ENCODE measurements around the gene ECHS1.
A peak's percentile ranks its signal among the peaks of the same experiment; 100 is the strongest.
"Not testable (repeated sequence)": the region's sequence is repeated elsewhere in the genome, so short reads cannot be mapped to it uniquely, and the experiment has no call there.

The ECHS1 gene

DNA sequence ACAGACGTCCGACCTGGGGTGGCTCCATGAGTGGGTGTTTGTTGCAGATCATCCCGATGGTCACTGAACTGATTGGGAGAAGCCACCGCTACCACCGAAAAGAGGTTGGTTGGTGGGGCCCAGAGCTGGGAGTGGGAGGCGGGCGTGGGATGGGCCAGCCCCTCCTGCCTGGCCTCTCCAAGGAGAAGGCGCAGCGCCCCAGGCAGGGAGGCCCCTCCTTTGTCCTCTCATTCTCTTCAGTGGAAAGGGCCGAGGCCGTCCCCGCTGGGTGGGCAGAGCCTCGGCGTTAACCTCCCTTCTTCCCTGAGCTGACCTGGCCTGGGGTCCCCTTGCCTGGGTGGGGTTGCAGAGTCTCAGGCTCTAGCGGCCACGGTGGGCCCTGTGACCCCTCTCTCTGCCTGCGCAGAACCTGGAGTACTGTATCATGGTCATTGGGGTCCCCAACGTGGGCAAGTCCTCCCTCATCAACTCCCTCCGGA is 26.0 kb upstream of the ECHS1 start:
- DNase-seq, result no peak

DNA sequence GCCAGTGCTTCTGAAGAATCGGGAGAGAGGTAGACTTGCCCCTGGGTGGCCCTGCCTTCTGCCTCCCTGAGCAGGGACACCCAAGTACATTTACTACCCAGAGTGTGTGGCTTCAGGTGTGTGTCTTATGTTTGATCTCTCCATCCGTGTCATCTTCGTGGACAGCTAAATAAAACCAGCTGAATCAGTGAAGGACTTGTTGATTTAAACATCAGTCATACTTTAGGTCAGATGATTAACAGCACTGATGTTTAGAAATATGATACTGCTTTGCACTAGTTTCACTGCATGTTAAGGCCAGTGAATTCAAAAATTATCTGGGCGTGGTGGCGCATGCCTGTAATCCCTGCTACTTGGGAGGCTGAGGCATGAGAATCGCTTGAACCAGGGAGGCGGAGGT is 24.8 kb upstream of the ECHS1 start:
- DNase-seq, result no peak

DNA sequence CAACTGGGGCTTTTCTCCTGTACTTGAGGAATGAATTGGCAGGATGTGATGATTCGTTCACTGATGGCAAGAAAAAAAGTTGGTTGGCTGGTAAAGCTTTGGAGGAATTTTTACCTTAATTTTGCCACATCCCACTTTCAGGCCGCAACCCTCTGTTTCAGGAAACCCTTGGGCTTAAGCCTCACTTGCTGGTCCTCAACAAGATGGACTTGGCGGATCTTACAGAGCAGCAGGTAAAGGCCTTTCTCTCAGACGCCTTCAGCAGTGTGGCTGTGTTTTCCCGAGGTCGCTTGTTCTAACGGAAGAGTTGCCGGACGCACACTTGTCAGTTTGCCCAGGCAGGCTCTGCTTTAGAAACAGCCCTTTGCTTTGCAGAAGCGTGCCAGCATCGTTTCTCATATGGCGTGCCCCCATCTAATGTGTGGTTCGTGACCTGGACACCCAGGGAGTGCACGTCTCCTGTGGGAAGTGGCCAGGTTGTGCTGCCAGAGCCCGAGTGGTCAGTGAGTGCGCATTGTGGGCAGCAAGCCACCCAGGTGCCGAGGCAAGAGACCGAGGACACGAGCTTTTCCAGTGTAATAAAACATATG is 23.0 kb upstream of the ECHS1 start:
- no peak for DNase-seq

DNA sequence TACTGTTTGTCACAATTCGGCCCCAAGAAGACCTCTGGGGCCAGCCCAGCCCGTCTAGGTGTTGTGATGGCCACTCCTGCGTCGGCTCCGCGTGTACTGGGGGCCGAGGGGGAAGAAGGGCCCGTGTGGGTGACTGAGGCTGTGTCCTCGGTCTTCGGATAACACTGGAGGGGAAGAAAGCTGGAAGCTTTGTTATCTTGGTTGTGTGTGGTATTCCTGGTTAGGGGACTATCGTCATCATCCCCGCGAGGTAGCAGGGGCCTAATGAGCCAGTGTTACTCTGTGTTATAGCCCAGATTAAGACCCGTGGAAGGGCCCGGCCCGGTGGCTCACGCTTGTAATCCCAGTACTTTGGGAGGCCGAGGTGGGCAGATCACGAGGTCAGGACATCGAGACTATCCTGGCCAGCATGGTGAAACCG is 21.7 kb upstream of the ECHS1 start:
- DNase-seq, result peak; percentile 14 to 57 (median 35)

DNA sequence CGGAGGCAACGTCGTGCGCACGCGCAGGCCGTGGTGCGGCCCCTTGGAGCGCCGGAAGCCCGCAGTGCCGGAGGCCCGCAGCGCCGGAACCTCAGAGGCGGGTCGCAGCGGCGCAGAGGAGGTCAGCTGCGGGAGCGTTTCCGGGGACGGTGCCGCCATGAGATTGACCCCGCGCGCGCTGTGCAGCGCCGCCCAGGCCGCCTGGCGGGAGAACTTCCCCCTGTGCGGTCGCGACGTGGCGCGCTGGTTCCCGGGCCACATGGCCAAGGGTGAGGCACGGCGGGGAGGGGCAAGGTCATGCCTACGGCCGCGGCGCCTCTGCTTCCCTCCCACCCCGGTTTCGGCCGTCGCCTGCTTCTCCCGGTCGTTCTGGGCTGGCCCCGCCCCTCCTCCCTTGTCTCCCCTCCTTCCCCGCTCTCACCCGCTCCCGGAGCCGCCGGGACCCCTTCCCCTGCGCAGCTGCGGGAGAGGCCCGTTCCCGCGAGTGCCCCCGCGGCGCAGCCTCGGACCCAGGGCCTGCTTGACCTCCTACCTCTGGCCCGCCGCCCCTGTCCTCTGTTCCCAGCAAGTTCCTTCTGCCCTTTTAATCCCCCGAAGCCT is 21.0 kb upstream of the ECHS1 start, which contains the start of gene MTG1:
Gene MTG1 (plus strand): TSS at position 94 of the 600 bp plus-strand sequence. CDS start 64 bp downstream, at position 158.
- DNase-seq, result peak; percentile 98 to 100 (median 100)

DNA sequence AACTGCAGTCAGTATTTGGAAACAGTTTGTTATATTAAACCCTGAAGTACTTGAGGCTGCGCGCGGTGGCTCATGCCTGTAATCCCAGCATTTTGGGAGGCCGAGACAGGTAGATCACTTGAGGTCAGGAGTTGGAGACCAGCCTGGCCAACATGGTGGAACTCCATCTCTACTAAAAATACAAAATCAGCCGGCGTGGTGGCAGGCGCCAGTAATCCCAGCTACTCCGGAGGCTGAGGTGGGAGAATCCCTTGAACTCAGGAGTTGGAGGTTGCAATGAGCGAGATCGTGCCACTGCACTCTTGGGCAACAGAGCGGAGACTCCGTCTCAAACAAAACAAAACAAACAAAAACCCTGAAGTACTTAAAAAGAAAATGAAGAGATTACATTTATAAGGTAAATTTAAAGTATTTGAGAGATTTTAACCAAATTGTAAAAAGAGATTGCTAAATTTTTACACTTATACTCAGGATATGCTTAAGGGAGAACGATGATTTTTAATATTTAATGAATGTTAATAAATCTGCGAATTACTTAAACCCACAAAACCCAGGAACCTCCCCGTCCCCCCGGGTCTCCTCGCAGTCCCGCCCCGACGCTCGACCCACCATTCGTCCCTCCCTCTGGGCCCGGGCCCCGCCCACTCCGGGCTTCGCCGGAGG is 20.4 kb upstream of the ECHS1 start:
- peak in 1 of 4 experiments; percentile 8 for DNase-seq

DNA sequence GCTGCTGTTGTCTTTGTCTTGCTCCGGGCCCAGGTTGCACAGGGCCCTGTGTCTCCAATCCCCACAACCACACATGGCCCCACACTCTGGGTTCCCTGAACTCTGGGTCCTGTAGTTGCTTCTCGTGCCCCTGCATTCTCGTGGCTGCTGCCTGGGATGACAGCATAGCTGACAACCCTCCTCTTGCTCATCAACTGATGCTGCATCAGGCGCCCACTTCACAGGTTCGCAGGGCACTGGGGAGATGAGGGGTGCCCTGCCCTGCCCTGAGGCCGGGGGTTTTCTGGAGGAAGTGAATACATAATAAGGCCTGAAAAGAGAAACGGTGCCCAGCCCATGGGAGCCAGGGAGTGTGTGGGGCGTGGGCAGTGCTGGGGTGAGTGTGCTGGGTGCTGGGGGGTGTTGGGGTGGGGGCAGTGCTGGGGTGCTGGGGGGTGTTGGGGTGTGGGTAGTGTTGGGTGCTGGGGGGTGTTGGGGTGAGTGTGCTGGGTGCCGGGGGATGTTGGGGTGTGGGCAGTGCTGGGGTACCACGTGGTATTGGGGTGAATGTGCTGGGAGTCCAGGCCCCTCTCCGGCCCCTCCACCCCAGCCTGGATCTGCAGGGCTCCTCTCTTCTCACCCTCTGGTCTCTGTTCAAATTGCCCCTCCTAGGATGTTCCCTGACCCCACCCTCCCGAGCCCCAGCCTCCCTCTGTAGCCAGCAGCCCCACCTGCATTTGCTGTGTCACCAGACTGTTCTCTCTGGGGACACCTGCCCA is 18.8 kb upstream of the ECHS1 start:
- DNase-seq, result peak in 1 of 4 experiments; percentile 12

DNA sequence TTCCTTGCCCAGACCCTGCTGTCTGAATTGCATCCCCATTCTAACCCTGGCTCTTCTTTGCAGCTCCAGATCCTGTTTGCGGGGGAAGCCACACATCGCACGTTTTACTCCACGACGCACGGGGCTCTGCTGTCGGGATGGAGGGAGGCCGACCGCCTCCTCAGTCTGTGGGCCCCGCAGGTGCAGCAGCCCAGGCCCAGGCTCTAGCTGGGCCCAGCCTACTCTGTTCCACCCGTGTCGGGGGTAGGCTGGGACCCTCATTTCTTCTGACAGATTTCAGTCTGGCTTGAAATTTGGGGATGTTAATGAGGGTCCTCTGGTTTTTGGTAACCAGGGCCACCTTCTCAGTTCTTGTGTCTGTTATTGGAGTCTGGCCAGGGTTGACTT is 18.1 kb upstream of the ECHS1 start:
- no peak for DNase-seq

DNA sequence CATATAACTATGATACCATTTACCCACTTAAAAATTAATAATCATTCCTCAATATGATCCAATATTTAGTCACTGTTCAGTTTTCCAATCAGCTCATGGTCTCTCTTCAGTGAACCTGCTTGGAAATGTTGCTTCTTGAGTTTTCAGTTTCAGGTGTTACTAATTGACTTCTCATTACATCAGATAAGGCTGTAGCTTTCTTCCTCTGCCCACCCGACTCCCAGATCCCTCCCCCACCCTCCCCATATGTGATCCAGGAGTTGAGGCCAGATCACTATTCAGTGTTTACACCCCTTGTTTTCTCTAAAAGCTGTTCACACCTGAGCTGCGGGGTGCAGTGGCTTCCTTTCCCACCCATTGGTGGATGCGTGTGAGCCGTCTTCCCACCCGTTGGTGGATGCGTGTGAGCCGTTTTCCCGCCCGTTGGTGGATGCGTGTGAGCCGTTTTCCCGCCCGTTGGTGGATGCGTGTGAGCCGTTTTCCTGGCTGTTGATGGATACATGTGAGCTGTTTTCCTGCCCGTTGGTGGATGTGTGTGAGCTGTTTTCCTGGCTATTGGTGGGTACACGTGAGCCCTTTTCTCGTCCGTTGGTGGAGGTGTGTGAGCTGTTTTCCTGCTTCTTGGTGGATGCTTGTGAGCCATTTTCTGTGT is 17.6 kb upstream of the ECHS1 start:
- no peak for DNase-seq

DNA sequence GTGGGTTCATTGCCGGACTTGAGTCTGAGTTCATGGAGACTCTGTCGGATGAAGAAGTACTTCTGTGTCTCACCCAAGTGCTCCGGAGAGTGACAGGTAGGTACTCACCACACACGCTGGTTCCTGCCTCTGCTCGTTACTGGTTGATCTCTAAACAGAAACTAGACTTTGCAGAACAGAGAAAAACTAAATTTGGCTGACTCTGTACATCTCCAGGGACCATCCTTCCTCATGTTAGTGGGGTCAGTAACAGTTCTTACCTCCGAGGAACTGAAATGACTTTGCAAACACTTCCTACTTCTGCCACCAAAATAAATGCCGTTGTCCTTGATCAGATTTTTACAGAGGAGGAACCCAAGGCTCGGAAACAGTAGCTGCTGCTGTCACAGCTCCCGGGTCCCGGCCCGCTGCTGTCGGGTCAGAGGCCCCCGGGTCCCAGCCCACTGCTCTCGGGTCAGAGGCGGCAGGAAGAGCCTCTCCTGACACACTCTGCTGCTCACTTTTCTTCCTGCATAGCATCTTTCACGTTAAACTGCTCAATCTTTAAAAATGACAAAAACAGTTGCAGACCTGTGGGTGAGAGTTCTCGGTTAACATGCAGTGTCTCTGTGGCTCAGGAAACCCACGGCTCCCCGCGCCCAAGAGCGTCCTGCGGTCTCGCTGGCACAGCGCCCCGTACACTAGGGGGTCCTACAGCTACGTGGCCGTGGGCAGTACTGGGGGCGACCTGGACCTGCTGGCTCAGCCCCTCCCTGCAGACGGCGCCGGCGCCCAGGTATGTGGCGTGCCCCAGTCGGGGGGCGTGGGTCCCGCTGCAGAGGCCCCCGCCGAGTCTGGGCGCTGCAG is 16.0 kb upstream of the ECHS1 start:
- DNase-seq, result peak in 3 of 4 experiments; percentile 17 to 62 (median 42)

DNA sequence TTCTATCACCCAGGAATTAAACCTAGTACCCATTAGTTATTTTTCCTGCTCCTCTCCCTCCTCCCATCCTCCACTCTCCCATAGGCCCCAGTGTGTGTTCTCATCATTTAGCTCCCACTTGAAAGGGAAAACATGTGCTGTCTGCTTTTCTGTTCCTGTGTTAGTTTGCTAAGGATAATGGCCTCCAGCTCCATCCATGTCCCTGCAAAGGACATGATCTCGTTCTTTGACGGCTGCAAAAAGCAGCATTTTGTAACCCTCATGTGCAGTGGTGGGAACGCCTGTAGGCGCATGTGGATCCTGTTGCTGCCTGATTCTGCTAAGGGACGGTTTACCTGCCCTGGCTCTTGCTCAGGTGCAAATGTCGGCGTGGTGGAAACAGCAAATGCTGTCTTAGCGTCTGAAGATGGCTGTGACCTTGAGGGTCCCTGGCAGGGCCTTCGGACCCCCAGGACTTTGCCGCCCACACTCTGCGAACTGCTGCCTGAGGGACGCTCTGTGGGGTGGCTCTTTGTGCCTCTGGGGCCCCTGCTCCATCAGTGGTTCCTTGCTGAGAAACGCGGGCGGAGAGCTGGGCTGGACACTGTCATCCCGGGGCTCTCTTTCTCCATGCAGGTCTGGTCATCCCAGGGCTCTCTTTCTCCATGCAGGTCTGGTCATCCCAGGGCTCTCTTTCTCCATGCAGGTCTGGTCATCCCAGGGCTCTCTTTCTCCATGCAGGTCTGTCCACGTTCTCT is 15.2 kb upstream of the ECHS1 start:
- DNase-seq, result peak in 2 of 4 experiments; percentile 16 to 21

DNA sequence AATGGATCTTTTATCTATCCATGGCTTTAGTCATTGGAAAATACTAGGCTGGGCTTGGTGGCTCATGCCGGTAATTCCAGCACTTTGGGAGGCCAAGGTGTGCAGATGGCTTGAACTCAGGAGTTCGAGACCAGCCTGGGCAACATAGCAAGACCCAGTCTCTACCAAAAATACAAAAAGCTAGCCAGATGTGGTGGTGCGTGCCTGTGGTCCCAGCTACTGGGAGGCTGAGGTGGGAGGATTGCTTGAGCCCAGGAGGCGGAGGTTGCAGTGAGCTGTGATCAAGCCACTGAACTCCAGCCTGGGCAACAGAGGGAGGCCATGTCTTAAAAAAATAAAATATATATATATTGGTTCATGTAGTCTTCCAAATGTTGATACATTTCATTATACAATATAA is 13.8 kb upstream of the ECHS1 start:
- not testable (repeated sequence) for DNase-seq

DNA sequence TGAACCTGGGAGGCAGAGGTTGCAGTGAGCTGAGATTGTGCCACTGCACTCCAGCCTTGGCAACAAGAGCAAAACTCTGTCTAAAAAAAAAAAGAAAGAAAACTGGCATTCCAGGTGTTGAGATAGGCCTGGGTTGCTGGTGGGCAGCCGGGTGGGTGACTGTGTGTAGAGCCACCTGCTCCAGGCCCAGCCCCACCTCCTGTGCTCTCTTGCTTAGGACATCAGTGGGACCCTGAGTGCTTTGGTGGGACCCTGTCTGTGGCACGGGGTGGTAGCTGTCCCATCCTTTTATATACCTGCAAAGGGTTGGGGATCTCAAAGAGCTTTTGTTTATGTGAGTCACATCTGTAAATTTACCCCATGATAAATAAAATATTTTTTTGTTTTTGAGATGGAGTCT is 12.1 kb upstream of the ECHS1 start:
- DNase-seq, result no peak

DNA sequence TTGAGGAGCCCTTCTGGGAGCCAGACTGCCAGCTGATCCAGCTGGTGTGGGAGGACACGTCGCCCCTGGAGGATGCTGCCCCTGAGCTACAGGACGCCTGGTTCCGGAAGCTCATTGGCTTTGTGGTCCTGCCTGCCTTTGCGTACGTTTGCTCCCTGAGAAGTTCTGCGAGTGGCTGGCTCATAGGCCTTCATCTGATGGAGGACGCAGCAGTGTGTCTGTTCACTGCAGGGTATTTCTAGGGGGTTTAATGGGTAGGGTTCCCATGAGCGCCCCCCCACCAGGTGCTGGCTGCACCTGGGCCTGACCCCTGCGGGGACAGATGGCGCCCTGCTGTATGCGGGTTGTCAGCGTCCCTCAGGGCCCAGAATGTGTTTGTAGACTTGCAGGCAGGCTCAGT is 10.9 kb upstream of the ECHS1 start:
- no peak for DNase-seq

DNA sequence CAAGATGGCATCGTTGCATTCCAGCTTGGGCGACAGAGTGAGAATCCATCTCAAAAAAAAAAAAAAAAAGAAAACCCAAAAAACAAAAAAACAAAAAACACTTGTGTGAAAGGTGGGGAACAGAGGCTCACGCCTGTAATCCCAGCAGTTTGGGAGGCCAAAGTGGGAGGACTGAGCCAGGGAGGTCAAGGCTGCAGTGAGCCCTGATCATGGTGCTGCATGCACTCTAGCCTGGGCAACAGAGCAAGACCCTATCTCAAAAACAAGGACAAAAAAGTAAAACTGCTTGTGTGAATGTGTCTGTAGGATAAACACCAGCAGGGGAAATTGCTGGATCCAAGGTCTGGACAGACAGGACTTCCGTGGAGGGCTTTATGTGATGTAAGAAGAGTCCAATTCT is 10.4 kb upstream of the ECHS1 start:
- DNase-seq, result no peak

DNA sequence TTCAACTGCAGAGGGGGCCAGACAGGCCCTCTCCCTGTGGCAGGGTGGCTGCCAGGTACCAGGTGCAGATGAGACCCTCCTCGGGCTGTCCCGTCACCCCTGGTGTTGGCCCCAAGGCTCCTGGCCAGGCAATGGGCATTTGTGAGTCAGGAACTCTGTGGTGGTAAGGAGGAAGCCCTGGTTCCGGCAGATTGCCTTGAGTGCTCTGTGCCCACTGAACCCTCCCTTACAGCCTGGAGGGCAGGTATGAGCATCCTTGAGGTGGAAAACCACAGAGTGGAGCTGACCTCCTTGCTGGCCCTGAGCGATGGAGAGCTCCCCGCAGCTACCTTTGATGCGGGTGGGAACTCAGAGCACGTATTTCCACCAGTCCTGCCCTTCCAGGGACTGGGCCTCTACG is 7.9 kb upstream of the ECHS1 start:
- no peak for DNase-seq

DNA sequence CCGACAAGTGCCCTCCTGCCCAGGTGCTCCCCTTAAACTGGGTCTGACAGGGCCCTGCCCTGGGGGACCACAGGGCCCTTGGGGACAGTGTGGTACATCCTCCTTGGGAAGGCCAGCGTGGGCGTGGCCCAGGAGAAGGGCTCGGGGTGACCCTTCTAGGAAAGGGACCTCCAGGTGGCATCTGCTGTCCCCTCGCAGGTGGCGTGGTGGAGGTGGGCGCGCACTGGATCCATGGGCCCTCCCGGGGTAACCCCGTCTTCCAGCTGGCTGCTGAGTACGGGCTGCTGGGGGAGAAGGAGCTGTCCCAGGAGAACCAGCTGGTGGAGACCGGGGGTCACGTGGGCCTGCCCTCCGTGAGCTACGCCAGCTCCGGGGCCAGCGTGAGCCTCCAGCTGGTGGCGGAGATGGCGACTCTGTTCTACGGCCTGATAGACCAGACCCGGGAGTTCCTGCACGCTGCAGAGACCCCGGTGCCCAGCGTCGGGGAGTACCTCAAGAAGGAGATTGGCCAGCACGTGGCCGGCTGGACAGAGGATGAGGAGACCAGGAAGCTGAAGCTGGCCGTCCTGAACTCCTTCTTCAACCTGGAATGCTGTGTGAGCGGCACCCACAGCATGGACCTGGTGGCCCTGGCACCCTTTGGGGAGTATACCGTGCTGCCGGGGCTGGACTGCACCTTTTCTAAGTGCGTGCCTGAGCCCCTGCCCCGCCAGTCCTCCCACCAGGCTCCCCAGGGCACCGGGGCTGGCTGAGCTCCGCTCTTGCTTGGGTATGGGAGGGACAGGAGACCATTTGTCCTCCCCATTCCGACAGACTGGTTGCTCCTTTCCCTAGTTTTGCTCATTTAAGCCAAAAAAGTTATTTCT is 6.9 kb upstream of the ECHS1 start:
- peak in 1 of 4 experiments; percentile 29 for DNase-seq

DNA sequence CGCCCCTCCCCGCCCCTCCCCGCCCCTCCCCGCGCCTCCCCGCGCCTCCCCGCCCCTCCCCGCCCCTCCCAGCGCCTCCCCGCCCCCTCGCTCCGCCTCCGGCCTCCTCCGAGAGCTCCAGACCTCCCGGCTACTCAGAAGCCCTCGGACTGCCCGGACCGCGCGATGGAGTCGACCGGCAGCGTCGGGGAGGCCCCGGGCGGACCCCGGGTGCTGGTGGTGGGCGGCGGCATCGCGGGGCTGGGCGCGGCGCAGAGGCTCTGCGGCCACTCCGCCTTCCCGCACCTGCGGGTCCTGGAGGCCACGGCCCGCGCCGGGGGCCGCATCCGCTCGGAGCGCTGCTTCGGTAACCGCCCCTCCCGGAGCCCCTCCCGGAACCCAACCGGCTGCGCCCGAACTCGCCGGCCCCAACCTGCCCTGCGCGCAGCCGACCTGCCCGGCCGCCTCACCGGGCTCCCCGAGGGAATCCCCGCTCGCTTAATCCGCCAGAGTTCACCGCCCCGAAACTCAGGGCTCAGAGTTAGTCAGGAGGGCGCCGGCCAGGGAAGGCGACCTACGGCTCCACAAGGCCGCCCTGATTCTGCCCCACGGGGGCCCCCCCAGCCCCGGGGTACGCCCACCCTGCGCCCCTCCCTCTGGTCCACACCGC is 6.1 kb upstream of the ECHS1 start, which contains the start of gene PAOX:
Gene PAOX (plus strand): TSS at position 111 of the 649 bp plus-strand sequence. CDS start 55 bp downstream, at position 166.
- peak; percentile 63 to 88 (median 80) for DNase-seq

Data from suppressor macrophage (primary cell).